ENCODE data around the gene NEDD4.
A peak's percentile ranks its signal among the peaks of the same experiment; 100 is the strongest.
"Not testable (repeated sequence)": the region's sequence is repeated elsewhere in the genome, so short reads cannot be mapped to it uniquely, and the experiment has no call there.

Gene NEDD4

GRCh38 chr15:55858661-55859060, 134.8 kb downstream of the NEDD4 start:
- intact Hi-C loops (cut with DNase I), result no loop called here

GRCh38 chr15:55856506-55857164, 136.8 kb downstream of the NEDD4 start:
- intact Hi-C loops (cut with DNase I), result no loop called here
- DNase-seq, result no peak

More at GRCh38 chr15:55858661-55859060, 134.8 kb downstream of the NEDD4 start:
- no peak for DNase-seq

- no peak for DNase-seq
- intact Hi-C loops (cut with DNase I), result no loop called here
Measured at GRCh38 chr15:55853134-55853533, 140.3 kb downstream of the NEDD4 start.

- intact Hi-C loops (cut with DNase I), result loop anchor here (10.0 kb wide), 1 partner anchor 191 kb away; no protein-coding TSS in a partner anchor
- peak in 18 of 42 donors; percentile 18 to 83 (median 58) for DNase-seq
Measured at GRCh38 chr15:55846116-55846707, 147.2 kb downstream of the NEDD4 start.

GRCh38 chr15:55842897-55843296, 150.5 kb downstream of the NEDD4 start:
- intact Hi-C loops (cut with DNase I), result loop anchor here (10.0 kb wide), 1 partner anchor 188 kb away; no protein-coding TSS in a partner anchor
- DNase-seq, result not testable (repeated sequence)

- intact Hi-C loops (cut with DNase I), result no loop called here
- DNase-seq, result no peak
Measured at GRCh38 chr15:55835866-55836265, 157.5 kb downstream of the NEDD4 start.

GRCh38 chr15:55834331-55834730, 159.1 kb downstream of the NEDD4 start:
- no peak for DNase-seq
- intact Hi-C loops (cut with DNase I), result no loop called here

GRCh38 chr15:55829826-55830225, 163.6 kb downstream of the NEDD4 start:
- no peak for DNase-seq
- intact Hi-C loops (cut with DNase I), result no loop called here

- intact Hi-C loops (cut with DNase I), result no loop called here
- no peak for DNase-seq
Measured at GRCh38 chr15:55827955-55828354, 165.5 kb downstream of the NEDD4 start.

- intact Hi-C loops (cut with DNase I), result no loop called here
- DNase-seq, result peak in 2 of 42 donors; percentile 14 to 18
Measured at GRCh38 chr15:55827204-55827603, 166.2 kb downstream of the NEDD4 start.

GRCh38 chr15:55824857-55825613, 168.4 kb downstream of the NEDD4 start:
- intact Hi-C loops (cut with DNase I), result no loop called here
- DNase-seq, result peak in 6 of 42 donors; percentile 10 to 25 (median 13)

- intact Hi-C loops (cut with DNase I), result no loop called here
- DNase-seq, result no peak
Measured at GRCh38 chr15:55823699-55824340, 169.6 kb downstream of the NEDD4 start.

- DNase-seq, result no peak
- intact Hi-C loops (cut with DNase I), result no loop called here
Measured at GRCh38 chr15:55823191-55823670, 170.2 kb downstream of the NEDD4 start.

GRCh38 chr15:55821740-55822139, 171.7 kb downstream of the NEDD4 start:
- intact Hi-C loops (cut with DNase I); DNase-seq: not testable (repeated sequence)

GRCh38 chr15:55820043-55820442, 173.4 kb downstream of the NEDD4 start:
- no peak for DNase-seq
- intact Hi-C loops (cut with DNase I), result no loop called here

GRCh38 chr15:55819397-55820034, 173.9 kb downstream of the NEDD4 start:
- intact Hi-C loops (cut with DNase I), result no loop called here
- no peak for DNase-seq

GRCh38 chr15:55816017-55816416, 177.4 kb downstream of the NEDD4 start:
- intact Hi-C loops (cut with DNase I), result no loop called here
- no peak for DNase-seq

GRCh38 chr15:55802600-55803376, 190.6 kb downstream of the NEDD4 start:
- DNase-seq, result no peak
- intact Hi-C loops (cut with DNase I), result no loop called here

All from head of caudate nucleus (tissue), 42 donors.